K562 (cell line): ENCODE measurements around the gene CRACDL. TPM values are rescaled to one million over a fixed set of nuclear protein-coding genes. Genes with fewer than 3 reads are reported as not detected.

Experiments
- ATAC-seq: fragments of 200-7000 bp; cut with Tn5 transposase; 3 replicates; pipeline ENCODE4 v1.9.1; 2020; ENCODE audit warnings: moderate library complexity
- BruUV-seq: library from RNA; stranded (reverse); fragments of 400-500 nt; replicated peaks from 2 replicates; lab custom pipeline; 2021; lab: Mats Ljungman, UMichigan
- CTCF ChIA-PET: fragments of 300-600 bp; formaldehyde crosslinking; extraction: SDS; loops from one replicate; lab custom pipeline; 2021; ENCODE audit warnings: low intra/inter-chr PET ratio; lab: Yijun Ruan, JAX
- POLR2A ChIA-PET: fragments of 300-600, 350-650 bp; sonication (Branson Sonifier 250); formaldehyde crosslinking; extraction: SDS; loops from one replicate; lab custom pipeline; 2021; ENCODE audit warnings: antibody characterized with exemption, inconsistent platforms; lab: Yijun Ruan, JAX
- DNase-seq, 4 experiments: peaks; one replicate each; pipeline versions ENCODE4 v3.0.0 to v3.0.0-alpha.2; 2011 to 2018; ENCODE audit warnings: low spot score in 3 of 4, mixed read lengths in 3 of 4; ENCODE audit errors: extremely low read depth in 1 of 4
- FAIRE-seq: peaks from 2 replicates; lab custom pipeline; 2011; peaks lifted over from hg19 to GRCh38; lab: Jason Lieb, UNC
- H2AFZ ChIP-seq: 2 replicates; pipeline ENCODE4 v1.6.0; 2011; ENCODE audit warnings: low read depth, low read length, control low read depth, inconsistent platforms
- H3K27ac ChIP-seq: fragments of 200-600 bp; 3 replicates; pipeline ENCODE4 v1.8.0; 2011; ENCODE audit warnings: low read depth, mild to moderate bottlenecking, control low read depth, inconsistent platforms, low read length, moderate library complexity, mixed read lengths; ENCODE audit errors: extremely low read depth
- H3K27me3 ChIP-seq, 2 experiments: fragments of 300-600 bp in 1 of 2; 2 replicates in 1 of 2; 3 replicates in 1 of 2; pipeline versions ENCODE4 v1.6.0 to v1.8.0; 2011; ENCODE audit warnings: inconsistent platforms in 2 of 2, low read length in 2 of 2, mild to moderate bottlenecking in 1 of 2, mixed read lengths in 1 of 2, moderate library complexity in 1 of 2; ENCODE audit not compliant: control insufficient read depth in 2 of 2, insufficient read depth in 2 of 2
- H3K36me3 ChIP-seq: fragments of 300-600 bp; 3 replicates; pipeline ENCODE4 v1.8.0; 2011; ENCODE audit warnings: mild to moderate bottlenecking, low read length, inconsistent platforms; ENCODE audit not compliant: control insufficient read depth, insufficient read depth
- H3K4me1 ChIP-seq, 2 experiments: fragments of 200-600 bp in 1 of 2; replicated peaks in 1 of 2; 2 replicates in 1 of 2; 3 replicates in 1 of 2; pipeline versions ENCODE4 v1.5.1 to v1.8.0; 2011; ENCODE audit warnings: inconsistent platforms in 2 of 2, low read length in 2 of 2, mild to moderate bottlenecking in 1 of 2, mixed read lengths in 1 of 2, moderate library complexity in 1 of 2; ENCODE audit not compliant: control insufficient read depth in 2 of 2, insufficient read depth in 2 of 2
- H3K4me2 ChIP-seq: 2 replicates; pipeline ENCODE4 v1.6.1; 2011; ENCODE audit warnings: low read length, control low read depth, inconsistent platforms, mixed read lengths; ENCODE audit not compliant: insufficient read depth
- H3K4me3 ChIP-seq: fragments of 200-600 bp; sonication (generic), shearing (Covaris generic); 2 replicates; pipeline ENCODE4 v1.5.1; 2016; ENCODE audit warnings: control low read depth, inconsistent platforms
- H3K79me2 ChIP-seq: fragments of 200-600 bp; 3 replicates; pipeline ENCODE4 v1.8.0; 2011; ENCODE audit warnings: low read length, inconsistent platforms; ENCODE audit not compliant: control insufficient read depth, insufficient read depth
- H3K9ac ChIP-seq, 2 experiments: 2 replicates each; pipeline versions ENCODE4 v1.6.0 to v1.6.1; 2011; ENCODE audit warnings: low read depth in 2 of 2, low read length in 2 of 2, control low read depth in 1 of 2, inconsistent platforms in 1 of 2, mild to moderate bottlenecking in 1 of 2, mixed read lengths in 1 of 2; ENCODE audit not compliant: insufficient read depth in 1 of 2
- H3K9me1 ChIP-seq: one replicate; pipeline ENCODE4 v1.6.0; 2011; ENCODE audit warnings: inconsistent platforms, mild to moderate bottlenecking, low read length, moderate library complexity; ENCODE audit not compliant: control insufficient read depth, insufficient read depth
- H3K9me3 ChIP-seq: replicated peaks from 2 replicates; pipeline ENCODE4 v1.5.1; 2011; ENCODE audit warnings: low read depth, low read length, inconsistent platforms; ENCODE audit not compliant: control insufficient read depth, insufficient read depth
- H4K20me1 ChIP-seq: replicated peaks from 2 replicates; pipeline ENCODE4 v1.6.1; 2011; ENCODE audit warnings: low read length, inconsistent platforms, mixed read lengths; ENCODE audit not compliant: control insufficient read depth, insufficient read depth
- BRF1 ChIP-seq: IDR thresholded peaks from 3 replicates; pipeline ENCODE4 v1.6.1; 2011; ENCODE audit warnings: borderline replicate concordance, mild to moderate bottlenecking; ENCODE audit not compliant: insufficient read length; ENCODE audit errors: extremely low read depth
- CREB1 ChIP-seq, 2 experiments: sonication (generic) in 1 of 2; formaldehyde crosslinking in 1 of 2; IDR thresholded peaks; 2 replicates each; pipeline versions ENCODE4 v1.6.1 to v1.8.0; 2012 to 2022; ENCODE audit warnings: inconsistent platforms in 1 of 2, mild to moderate bottlenecking in 1 of 2, missing genetic modification reagents in 1 of 2, moderate library complexity in 1 of 2
- FOS ChIP-seq: IDR thresholded peaks from 3 replicates; pipeline ENCODE4 v1.6.1; 2011; ENCODE audit not compliant: insufficient read length; ENCODE audit errors: extremely low read depth
- HDGF ChIP-seq: fragments of 450-650 bp; IDR thresholded peaks from 2 replicates; pipeline ENCODE4 v1.6.1; 2016
- IRF2 ChIP-seq: sonication (generic); formaldehyde crosslinking; IDR thresholded peaks from 2 replicates; pipeline ENCODE4 v1.8.1; 2022; ENCODE audit warnings: mild to moderate bottlenecking, missing genetic modification reagents
- PURB ChIP-seq: sonication (generic); formaldehyde crosslinking; IDR thresholded peaks from 2 replicates; pipeline ENCODE4 v1.9.0; 2021; ENCODE audit warnings: low read depth, mild to moderate bottlenecking, missing genetic modification reagents
- ZBTB5 ChIP-seq: fragments of 450-650 bp; IDR thresholded peaks from 2 replicates; pipeline ENCODE4 v1.6.1; 2017; ENCODE audit warnings: antibody characterized with exemption
- ZNF24 ChIP-seq: fragments of 450-650 bp; IDR thresholded peaks from 2 replicates; pipeline ENCODE4 v1.6.1; 2016
- WGBS: fragments of 100-300 bp; shearing (Covaris generic); methylation state at CpG from one replicate; pipeline ENCODE4 v1.1.6; 2016; ENCODE audit warnings: low coverage, mixed read lengths; ENCODE audit not compliant: insufficient coverage; ENCODE audit errors: missing lambda C conversion rate; 5-methylcytosine and 5-hydroxymethylcytosine counted together
- in situ Hi-C: fragments of 300-500 bp; cut with MboI; formaldehyde crosslinking; loops from 4 replicates; pipeline ENCODE4 v1.15.0; 2018; ENCODE audit warnings: inconsistent platforms, mixed read lengths
- intact Hi-C: fragments of 100-400 bp; cut with micrococcal nuclease; formaldehyde crosslinking; loops from 2 replicates; pipeline ENCODE4 v1.14.2; 2022
- polyA plus RNA-seq, 8 experiments: library from polyadenylated mRNA; depleted of rRNA in 4 of 8; stranded (reverse) in 5 of 8; unstranded in 3 of 8; fragments of >200 nt; fragmentation: Nextera tagmentation in 2 of 8; fragmentation: Illumina TruSeq in 1 of 8; extraction: Ambion mirVana in 2 of 8; extraction: Trizol in 1 of 8; gene quantifications; 2 replicates each; pipeline versions ENCODE4 v1.2.1 to v1.2.3, GENCODE V29; 2011 to 2014; ENCODE audit warnings: inconsistent platforms in 1 of 8, missing spikeins in 1 of 8
- total RNA-seq, 7 experiments: library from RNA; depleted of rRNA in 6 of 7; stranded (reverse); fragments of >200 nt in 6 of 7; fragmentation: Illumina TruSeq in 2 of 7; extraction: Trizol in 2 of 7; gene quantifications; 2 replicates each; pipeline versions ENCODE4 v1.2.1 to v1.2.3, GENCODE V29; 2011 to 2021; ENCODE audit warnings: low replicate concordance in 1 of 7
- TF ChIP-seq, protein P1 (sequence below): fragments of 250-450 bp; sonication (Bioruptor Pico); IDR thresholded peaks from 2 replicates; pipeline ENCODE4 v1.5.0; 2021; ENCODE audit warnings: mild to moderate bottlenecking, borderline replicate concordance
- TF ChIP-seq, protein P2 (sequence below): sonication (generic); formaldehyde crosslinking; IDR thresholded peaks from 2 replicates; pipeline ENCODE4 v1.8.0; 2022; ENCODE audit warnings: mild to moderate bottlenecking, missing genetic modification reagents
- TF ChIP-seq, protein P3 (sequence below): sonication (generic); formaldehyde crosslinking; IDR thresholded peaks from 2 replicates; pipeline ENCODE4 v1.8.1; 2022; ENCODE audit warnings: missing genetic modification reagents

CRACDL gene
- total and polyA plus RNA-seq, 9 of the 15 experiments (the other 6 are each of a cell fraction or from before 2014, with no cell fraction given): not detected

DNA sequence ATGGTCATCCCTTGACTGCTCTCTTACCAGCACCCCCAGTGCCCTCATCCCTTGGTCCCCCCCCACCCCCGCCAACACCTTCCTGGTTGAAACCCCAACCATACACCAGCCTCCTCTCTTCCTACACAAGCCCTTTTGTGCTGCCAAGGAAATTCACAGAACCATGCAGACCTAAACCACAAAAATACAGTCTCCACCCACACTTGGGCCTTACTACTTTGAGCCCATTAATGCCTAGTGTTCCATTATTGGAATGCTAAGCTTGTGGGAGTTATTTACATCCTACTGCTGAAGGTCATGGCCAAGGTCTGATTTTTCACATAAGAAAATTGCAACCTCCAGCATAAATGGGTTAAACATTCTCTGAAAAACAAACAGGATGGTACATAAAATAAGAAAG lies 4.1 kb upstream of the CRACDL start:
- H3K36me3 ChIP-seq: no peaks in the 10 kb centered on the region
- no peaks in the 10 kb centered on the region for H3K9me3 ChIP-seq
- FAIRE-seq (no peak), DNase-seq (no peak), ATAC-seq (no peak)
- H3K9me1 ChIP-seq: no peaks in the 10 kb centered on the region
- no peak overlapping the region for H3K9ac ChIP-seq
- WGBS: 0% methylated on average over 1 of the region's 1 CpG
- no peaks in the 10 kb centered on the region; the same call in 1 of the 2 replicates for H4K20me1 ChIP-seq
- H2AFZ ChIP-seq: no peak overlapping the region
- H3K4me3 ChIP-seq: no peak overlapping the region
- H3K79me2 ChIP-seq: no peaks in the 10 kb centered on the region
- no TSS peak for BruUV-seq
- no peak overlapping the region for H3K27ac ChIP-seq
- in situ Hi-C loops (no loop called here), intact Hi-C loops (no loop called here)
- H3K4me2 ChIP-seq: no peak overlapping the region
- H3K4me1 ChIP-seq: peaks cover 0 to 6% of the 10 kb centered on the region in 2 experiments; a peak in 1 of 5 replicates
- ChIA-PET CTCF (no interaction called here), POLR2A (no interaction called here)
- peaks cover 6 to 19% of the 10 kb centered on the region in 2 experiments; a peak in 4 of 5 replicates for H3K27me3 ChIP-seq
- TF ChIP-seq CREB1 (IDR thresholded peaks at IDR 0.05): no peak
- no peak for TF ChIP-seq CREB1 (CRISPR knock-in tag; IDR thresholded peaks at IDR 0.05)
- no peak for TF ChIP-seq ZBTB5
- no peak for TF ChIP-seq HDGF
- TF ChIP-seq, protein P1, sequence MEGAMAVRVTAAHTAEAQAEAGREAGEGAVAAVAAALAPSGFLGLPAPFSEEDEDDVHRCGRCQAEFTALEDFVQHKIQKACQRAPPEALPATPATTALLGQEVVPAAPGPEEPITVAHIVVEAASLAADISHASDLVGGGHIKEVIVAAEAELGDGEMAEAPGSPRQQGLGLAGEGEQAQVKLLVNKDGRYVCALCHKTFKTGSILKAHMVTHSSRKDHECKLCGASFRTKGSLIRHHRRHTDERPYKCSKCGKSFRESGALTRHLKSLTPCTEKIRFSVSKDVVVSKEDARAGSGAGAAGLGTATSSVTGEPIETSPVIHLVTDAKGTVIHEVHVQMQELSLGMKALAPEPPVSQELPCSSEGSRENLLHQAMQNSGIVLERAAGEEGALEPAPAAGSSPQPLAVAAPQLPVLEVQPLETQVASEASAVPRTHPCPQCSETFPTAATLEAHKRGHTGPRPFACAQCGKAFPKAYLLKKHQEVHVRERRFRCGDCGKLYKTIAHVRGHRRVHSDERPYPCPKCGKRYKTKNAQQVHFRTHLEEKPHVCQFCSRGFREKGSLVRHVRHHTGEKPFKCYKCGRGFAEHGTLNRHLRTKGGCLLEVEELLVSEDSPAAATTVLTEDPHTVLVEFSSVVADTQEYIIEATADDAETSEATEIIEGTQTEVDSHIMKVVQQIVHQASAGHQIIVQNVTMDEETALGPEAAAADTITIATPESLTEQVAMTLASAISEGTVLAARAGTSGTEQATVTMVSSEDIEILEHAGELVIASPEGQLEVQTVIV (CRISPR knock-in tag): no peak
- TF ChIP-seq, protein P2, sequence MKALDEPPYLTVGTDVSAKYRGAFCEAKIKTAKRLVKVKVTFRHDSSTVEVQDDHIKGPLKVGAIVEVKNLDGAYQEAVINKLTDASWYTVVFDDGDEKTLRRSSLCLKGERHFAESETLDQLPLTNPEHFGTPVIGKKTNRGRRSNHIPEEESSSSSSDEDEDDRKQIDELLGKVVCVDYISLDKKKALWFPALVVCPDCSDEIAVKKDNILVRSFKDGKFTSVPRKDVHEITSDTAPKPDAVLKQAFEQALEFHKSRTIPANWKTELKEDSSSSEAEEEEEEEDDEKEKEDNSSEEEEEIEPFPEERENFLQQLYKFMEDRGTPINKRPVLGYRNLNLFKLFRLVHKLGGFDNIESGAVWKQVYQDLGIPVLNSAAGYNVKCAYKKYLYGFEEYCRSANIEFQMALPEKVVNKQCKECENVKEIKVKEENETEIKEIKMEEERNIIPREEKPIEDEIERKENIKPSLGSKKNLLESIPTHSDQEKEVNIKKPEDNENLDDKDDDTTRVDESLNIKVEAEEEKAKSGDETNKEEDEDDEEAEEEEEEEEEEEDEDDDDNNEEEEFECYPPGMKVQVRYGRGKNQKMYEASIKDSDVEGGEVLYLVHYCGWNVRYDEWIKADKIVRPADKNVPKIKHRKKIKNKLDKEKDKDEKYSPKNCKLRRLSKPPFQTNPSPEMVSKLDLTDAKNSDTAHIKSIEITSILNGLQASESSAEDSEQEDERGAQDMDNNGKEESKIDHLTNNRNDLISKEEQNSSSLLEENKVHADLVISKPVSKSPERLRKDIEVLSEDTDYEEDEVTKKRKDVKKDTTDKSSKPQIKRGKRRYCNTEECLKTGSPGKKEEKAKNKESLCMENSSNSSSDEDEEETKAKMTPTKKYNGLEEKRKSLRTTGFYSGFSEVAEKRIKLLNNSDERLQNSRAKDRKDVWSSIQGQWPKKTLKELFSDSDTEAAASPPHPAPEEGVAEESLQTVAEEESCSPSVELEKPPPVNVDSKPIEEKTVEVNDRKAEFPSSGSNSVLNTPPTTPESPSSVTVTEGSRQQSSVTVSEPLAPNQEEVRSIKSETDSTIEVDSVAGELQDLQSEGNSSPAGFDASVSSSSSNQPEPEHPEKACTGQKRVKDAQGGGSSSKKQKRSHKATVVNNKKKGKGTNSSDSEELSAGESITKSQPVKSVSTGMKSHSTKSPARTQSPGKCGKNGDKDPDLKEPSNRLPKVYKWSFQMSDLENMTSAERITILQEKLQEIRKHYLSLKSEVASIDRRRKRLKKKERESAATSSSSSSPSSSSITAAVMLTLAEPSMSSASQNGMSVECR (CRISPR knock-in tag): no peak
- no peak for TF ChIP-seq FOS
- TF ChIP-seq, protein P3, sequence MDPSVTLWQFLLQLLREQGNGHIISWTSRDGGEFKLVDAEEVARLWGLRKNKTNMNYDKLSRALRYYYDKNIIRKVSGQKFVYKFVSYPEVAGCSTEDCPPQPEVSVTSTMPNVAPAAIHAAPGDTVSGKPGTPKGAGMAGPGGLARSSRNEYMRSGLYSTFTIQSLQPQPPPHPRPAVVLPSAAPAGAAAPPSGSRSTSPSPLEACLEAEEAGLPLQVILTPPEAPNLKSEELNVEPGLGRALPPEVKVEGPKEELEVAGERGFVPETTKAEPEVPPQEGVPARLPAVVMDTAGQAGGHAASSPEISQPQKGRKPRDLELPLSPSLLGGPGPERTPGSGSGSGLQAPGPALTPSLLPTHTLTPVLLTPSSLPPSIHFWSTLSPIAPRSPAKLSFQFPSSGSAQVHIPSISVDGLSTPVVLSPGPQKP (CRISPR knock-in tag): no peak
- no peak for TF ChIP-seq ZNF24
- no peak for TF ChIP-seq PURB
- TF ChIP-seq BRF1: no peak
- TF ChIP-seq IRF2: no peak
